Transverse colon (tissue), 4 donors: Measurements from ENCODE around the gene PIGR. TPM values are rescaled to one million over a fixed set of nuclear protein-coding genes. Genes with fewer than 3 reads are reported as not detected.
A peak's percentile ranks its signal among the peaks of the same experiment; 100 is the strongest.
"Not testable (repeated sequence)": the region's sequence is repeated elsewhere in the genome, so short reads cannot be mapped to it uniquely, and the experiment has no call there.

ENCODE experiments used
- DNase-seq: peaks from one replicate; pipeline ENCODE4 v3.0.0-alpha.2; 2019
- H3K27ac ChIP-seq, 4 donors: fragments of 200-600 bp; sonication (generic); 2 replicates each; pipeline ENCODE4 v1.5.1; 2016 to 2018; ENCODE audit warnings: inconsistent platforms in 4 of 4
- H3K27me3 ChIP-seq: fragments of 200-600 bp; sonication (generic); 2 replicates; pipeline ENCODE4 v1.5.1; 2017; ENCODE audit warnings: inconsistent platforms
- H3K36me3 ChIP-seq, 4 donors: fragments of 200-600 bp; sonication (generic); 2 replicates each; pipeline ENCODE4 v1.5.1; 2017 to 2019; ENCODE audit warnings: inconsistent platforms in 4 of 4
- H3K4me1 ChIP-seq, 4 donors: fragments of 200-600 bp; sonication (generic); 2 replicates each; pipeline ENCODE4 v1.5.1; 2017 to 2020; ENCODE audit warnings: inconsistent platforms in 4 of 4
- H3K4me3 ChIP-seq, 4 donors: fragments of 200-600 bp; sonication (generic); 1 replicate in 1 of 4; 2 replicates in 3 of 4; pipeline versions ENCODE4 v1.5.1 to v1.6.1; 2017 to 2019; ENCODE audit warnings: inconsistent platforms in 4 of 4
- H3K9me3 ChIP-seq, 2 donors: fragments of 200-600 bp; sonication (generic); 2 replicates each; pipeline ENCODE4 v1.5.1; 2017 to 2019; ENCODE audit warnings: inconsistent platforms in 2 of 2
- EP300 ChIP-seq: sonication (generic); formaldehyde crosslinking; IDR thresholded peaks from one replicate; pipeline ENCODE4 v1.6.1; 2017; ENCODE audit warnings: antibody characterized with exemption, low read depth
- POLR2A ChIP-seq: fragments of 450-650 bp; IDR thresholded peaks from one replicate; pipeline ENCODE4 v1.6.1; 2016; ENCODE audit warnings: antibody characterized with exemption, mild to moderate bottlenecking, moderate library complexity
- POLR2AphosphoS5 ChIP-seq, 3 donors: sonication (generic); formaldehyde crosslinking; IDR thresholded peaks; one replicate each; pipeline ENCODE4 v1.6.1; 2016; ENCODE audit warnings: antibody characterized with exemption in 3 of 3
- WGBS, 2 donors: methylation state at CpG; one replicate each; pipeline ENCODE4 v1.1.5; 2018; ENCODE audit warnings: low coverage in 1 of 2; 5-methylcytosine and 5-hydroxymethylcytosine counted together
- in situ Hi-C, 4 donors: fragments of 200-750 bp; cut with MboI; loops; one replicate each; pipeline versions ENCODE4 v1.15.0 to v1.15.1; 2017; ENCODE audit warnings: low sequenced_read_pairs in 3 of 4, low pct_ligation_motif_present in 1 of 4, low pct_unique_long_range_greater_than_20kb in 1 of 4
- intact Hi-C: fragments of 100-400 bp; cut with DNase I; formaldehyde crosslinking; loops from one replicate; pipeline ENCODE4 v1.15.1; 2023; ENCODE audit warnings: low total_unique reads
- total RNA-seq, 4 donors: library from RNA; depleted of rRNA; stranded (reverse); fragments of >200 nt; gene quantifications; one replicate each; pipeline ENCODE4 v1.1.0, GENCODE V29; 2016
- TF ChIP-seq, protein P1 (sequence below), 5 experiments: fragments of 200-600 bp in 3 of 5; fragments of 450-650 bp in 2 of 5; sonication (generic) in 3 of 5; IDR thresholded peaks; 1 replicate in 2 of 5; 2 replicates in 3 of 5; pipeline ENCODE4 v1.5.1; 2016 to 2017; ENCODE audit warnings: antibody characterized with exemption in 5 of 5, inconsistent platforms in 3 of 5, mild to moderate bottlenecking in 2 of 5, moderate library complexity in 1 of 5

Gene PIGR
- total RNA-seq, 4 donors from 2014 or later = 3,370 to 10,796 (median 6,659) TPM

DNA sequence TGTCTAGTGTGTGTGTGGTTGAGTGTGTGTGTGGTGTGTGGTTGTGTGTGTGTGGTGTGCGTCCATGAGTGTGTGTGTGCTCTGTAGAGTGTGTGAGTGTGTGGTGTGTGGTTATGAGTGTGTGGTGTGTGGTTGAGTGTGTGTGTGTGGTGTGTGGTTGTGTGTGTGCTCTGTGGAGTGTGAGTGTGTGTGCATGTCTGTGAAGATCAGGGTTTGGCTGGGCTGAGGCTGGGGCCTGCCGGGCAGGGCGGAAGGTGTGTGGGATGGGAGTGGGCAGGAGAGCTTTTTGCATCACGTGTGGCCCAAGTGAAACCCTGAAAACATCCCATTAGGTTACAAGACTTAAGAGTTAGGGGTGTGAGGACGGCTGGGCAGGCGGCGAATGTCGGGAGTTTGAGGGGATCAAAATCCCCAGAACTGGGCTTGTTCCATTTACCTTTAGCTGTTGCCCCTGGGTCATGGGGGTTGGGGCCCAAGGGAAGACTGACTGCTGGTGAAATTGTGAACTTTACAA lies 21.6 kb downstream of the PIGR start:
- Histone ChIP-seq H3K27ac (peak overlapping the region; percentile 11 to 77 (median 58)), H3K27me3 (no peaks in the 10 kb centered on the region), H3K36me3 (no peaks in the 10 kb centered on the region), H3K9me3 (no peaks in the 10 kb centered on the region), H3K4me1 (peaks cover 5 to 34% (median 8%) of the 10 kb centered on the region in 4 donors), H3K4me3 (no peak overlapping the region)
- WGBS, 2 donors = 62 to 70% methylated on average over 5 to 8 of the region's 8 CpGs
- DNase-seq = no peak
- TF ChIP-seq POLR2A (no peak), POLR2AphosphoS5 (IDR thresholded peaks at IDR 0.05) (no peak), EP300 (no peak)
- TF ChIP-seq, protein P1, sequence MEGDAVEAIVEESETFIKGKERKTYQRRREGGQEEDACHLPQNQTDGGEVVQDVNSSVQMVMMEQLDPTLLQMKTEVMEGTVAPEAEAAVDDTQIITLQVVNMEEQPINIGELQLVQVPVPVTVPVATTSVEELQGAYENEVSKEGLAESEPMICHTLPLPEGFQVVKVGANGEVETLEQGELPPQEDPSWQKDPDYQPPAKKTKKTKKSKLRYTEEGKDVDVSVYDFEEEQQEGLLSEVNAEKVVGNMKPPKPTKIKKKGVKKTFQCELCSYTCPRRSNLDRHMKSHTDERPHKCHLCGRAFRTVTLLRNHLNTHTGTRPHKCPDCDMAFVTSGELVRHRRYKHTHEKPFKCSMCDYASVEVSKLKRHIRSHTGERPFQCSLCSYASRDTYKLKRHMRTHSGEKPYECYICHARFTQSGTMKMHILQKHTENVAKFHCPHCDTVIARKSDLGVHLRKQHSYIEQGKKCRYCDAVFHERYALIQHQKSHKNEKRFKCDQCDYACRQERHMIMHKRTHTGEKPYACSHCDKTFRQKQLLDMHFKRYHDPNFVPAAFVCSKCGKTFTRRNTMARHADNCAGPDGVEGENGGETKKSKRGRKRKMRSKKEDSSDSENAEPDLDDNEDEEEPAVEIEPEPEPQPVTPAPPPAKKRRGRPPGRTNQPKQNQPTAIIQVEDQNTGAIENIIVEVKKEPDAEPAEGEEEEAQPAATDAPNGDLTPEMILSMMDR (IDR thresholded peaks at IDR 0.05) = no peak
- in situ Hi-C loops (loop anchor here in 2 of 4 donors (25.0 kb wide), 2 partner anchors 187 to 287 kb away; partner anchors contain the start of gene DYRK3 (in 1 of the 2)), intact Hi-C loops (no loop called here)

- H3K27me3 ChIP-seq, H3K9me3 ChIP-seq, H3K36me3 ChIP-seq, H3K4me3 ChIP-seq, DNase-seq, intact Hi-C loops: not testable (repeated sequence)
- peaks cover 5 to 29% (median 8%) of the 10 kb centered on the region in 4 donors for H3K4me1 ChIP-seq
- WGBS, 2 donors = 78 to 86% methylated on average over 3 to 4 of the region's 4 CpGs
- in situ Hi-C loops = loop anchor here in 2 of 4 donors (25.0 kb wide), 2 partner anchors 187 to 287 kb away; partner anchors contain the start of gene DYRK3 (in 1 of the 2)
- peak overlapping the region in 1 of 4 donors; percentile 68 for H3K27ac ChIP-seq
Observed at GRCh38 chr1:206923961-206924557, 22.2 kb downstream of the PIGR start.

DNA sequence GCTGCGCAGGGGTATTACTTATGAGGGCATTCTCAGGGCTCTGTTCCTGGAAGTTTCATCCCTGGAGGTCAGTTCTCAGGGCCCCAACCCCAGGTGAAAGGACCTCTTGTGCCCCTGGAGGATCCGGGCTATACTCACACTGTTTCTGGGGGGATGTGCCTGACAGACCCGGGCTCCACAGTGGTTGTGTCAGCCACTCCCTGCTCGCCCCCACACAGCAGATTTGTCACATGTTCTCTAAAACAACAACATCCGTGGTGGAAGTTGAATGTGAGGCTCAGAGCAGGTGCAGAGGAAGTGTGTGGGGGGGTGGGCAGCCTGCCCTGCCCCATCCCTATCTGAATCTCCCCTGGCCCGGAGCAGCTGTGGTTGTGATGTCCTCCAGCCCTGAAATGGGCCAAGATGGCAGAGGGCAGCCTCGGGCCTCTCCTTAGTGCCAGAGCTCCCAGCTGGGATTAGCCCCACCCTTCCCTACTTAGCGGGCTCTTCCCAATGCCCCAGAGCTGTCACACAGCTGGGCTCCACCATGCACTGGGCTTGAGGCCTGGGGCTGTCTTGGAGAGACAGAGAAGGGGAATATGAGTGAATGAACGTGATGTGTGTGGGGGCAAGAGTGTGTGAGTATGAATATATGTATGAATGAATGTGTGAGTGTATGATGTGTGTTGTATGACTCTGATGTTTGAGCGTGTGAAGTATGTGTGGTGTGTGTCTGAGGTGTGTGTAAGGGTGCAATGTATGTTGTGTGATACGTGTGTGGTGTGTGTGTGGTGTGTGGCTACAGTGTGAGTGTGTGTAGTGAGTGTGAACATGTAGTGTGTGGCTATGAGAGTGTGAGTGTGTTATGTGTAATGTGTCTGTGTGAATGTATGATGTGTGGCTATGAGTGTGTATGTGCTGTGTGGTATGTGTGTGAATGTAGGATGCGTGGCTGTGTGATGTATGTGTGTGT lies 23.0 kb downstream of the PIGR start:
- 57 to 78% methylated on average over 4 to 12 of the region's 12 CpGs for WGBS, 2 donors
- no peak overlapping the region for H3K4me3 ChIP-seq
- TF ChIP-seq POLR2AphosphoS5 (IDR thresholded peaks at IDR 0.05) = peak in 2 of 3 donors; percentile 5 to 35
- TF ChIP-seq EP300 = no peak
- TF ChIP-seq, protein P1 (IDR thresholded peaks at IDR 0.05) = no peak
- TF ChIP-seq POLR2A = peak; percentile 56
- H3K36me3 ChIP-seq = no peaks in the 10 kb centered on the region
- H3K27ac ChIP-seq = peak overlapping the region; percentile 63 to 77 (median 72)
- peak; percentile 67 for DNase-seq
- no peaks in the 10 kb centered on the region for H3K9me3 ChIP-seq
- in situ Hi-C loops (loop anchor here in 2 of 4 donors (25.0 kb wide), 2 partner anchors 186 to 286 kb away; partner anchors contain the start of gene DYRK3 (in 1 of the 2)), intact Hi-C loops (no loop called here)
- H3K27me3 ChIP-seq = no peaks in the 10 kb centered on the region
- H3K4me1 ChIP-seq = peaks cover under 1 to 26% (median 8%) of the 10 kb centered on the region in 4 donors

DNA sequence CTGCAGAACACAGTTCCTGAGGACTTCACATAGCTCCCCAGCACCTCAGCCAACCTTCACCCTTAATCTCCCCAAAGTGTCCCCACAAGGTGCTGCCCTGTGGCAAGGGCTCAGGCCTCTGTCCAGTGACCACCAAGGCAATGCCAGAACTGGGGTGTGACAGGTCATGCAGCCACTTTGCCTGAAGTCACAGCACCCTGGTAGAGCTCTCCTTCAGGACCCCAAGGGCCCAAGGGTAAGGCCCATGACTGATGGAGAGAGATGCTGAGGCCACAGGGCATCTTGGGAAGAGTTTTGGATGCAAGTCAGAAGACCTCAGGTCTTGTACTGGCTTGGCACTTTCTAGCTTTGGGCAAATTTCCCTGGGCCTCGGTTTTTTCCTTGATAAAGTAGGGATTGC lies 23.7 kb downstream of the PIGR start:
- in situ Hi-C loops (loop anchor here in 2 of 4 donors (25.0 kb wide), 2 partner anchors 185 to 285 kb away; partner anchors contain the start of gene DYRK3 (in 1 of the 2)), intact Hi-C loops (no loop called here)
- no peak for DNase-seq
- H3K36me3 ChIP-seq = no peaks in the 10 kb centered on the region
- 80% methylated on average over 1 of the region's 1 CpG; no CpG with 5 or more reads in 1 of the 2 donors for WGBS, 2 donors
- H3K4me3 ChIP-seq = no peak overlapping the region
- peak overlapping the region; percentile 63 to 77 (median 72) for H3K27ac ChIP-seq
- TF ChIP-seq POLR2AphosphoS5 (IDR thresholded peaks at IDR 0.05) = no peak
- TF ChIP-seq EP300 = no peak
- TF ChIP-seq, protein P1 (IDR thresholded peaks at IDR 0.05) = no peak
- TF ChIP-seq POLR2A = no peak
- no peaks in the 10 kb centered on the region for H3K9me3 ChIP-seq
- peaks cover 0 to 18% (median 5%) of the 10 kb centered on the region in 4 donors for H3K4me1 ChIP-seq
- H3K27me3 ChIP-seq = no peaks in the 10 kb centered on the region
